GM04504 (cell line): ENCODE results near the gene ATP13A5.

ENCODE experiments used
- DNase-seq: peaks from one replicate; pipeline ENCODE4 v3.0.0-alpha.2; 2012; ENCODE audit warnings: low read depth

Gene ATP13A5

GRCh38 chr3:193378706-193379105 lies at the start of gene ATP13A5:
ATP13A5 (minus strand) TSS chr3:193378753; CDS start chr3:193378725, 28 bp downstream.
- DNase-seq, result no peak

DNA sequence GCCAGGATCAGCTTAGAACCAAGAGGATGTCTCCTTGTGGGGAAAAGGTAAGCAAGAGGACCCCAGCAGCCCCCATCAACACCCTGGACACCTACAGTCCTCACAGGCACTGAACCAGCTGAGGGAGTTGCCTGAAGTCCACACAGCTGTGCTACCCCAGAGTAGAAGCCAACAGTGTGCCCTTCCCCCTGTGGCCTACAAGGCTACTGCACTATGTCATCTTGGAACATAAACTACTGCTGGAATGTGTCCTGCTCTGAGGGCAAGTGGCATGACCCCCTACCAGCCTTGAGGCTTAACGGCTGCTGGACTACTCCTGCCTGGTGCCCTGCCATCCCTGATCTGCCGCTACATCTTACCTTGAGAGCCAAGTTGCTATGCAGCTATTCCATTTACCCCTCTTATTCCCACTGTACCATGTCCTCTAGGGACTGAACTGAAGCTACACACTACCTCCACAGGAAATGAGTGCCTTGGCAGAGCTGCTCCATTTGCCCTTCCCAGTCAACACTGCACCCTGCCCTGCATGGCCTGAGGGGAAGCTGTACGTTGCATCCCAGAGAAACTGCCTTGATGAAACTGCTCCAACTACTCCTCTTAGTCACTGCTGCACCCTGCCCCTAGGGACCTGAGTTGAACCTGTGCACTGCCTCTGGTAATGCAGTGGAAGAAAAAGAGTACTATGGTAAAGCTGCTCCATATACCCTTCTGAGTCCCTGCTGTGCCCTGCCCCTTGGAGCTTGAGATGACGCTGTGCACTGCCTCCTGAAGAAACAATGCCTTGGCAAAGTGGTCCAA lies 40.2 kb upstream of the ATP13A5 start:
- DNase-seq, result no peak

DNA sequence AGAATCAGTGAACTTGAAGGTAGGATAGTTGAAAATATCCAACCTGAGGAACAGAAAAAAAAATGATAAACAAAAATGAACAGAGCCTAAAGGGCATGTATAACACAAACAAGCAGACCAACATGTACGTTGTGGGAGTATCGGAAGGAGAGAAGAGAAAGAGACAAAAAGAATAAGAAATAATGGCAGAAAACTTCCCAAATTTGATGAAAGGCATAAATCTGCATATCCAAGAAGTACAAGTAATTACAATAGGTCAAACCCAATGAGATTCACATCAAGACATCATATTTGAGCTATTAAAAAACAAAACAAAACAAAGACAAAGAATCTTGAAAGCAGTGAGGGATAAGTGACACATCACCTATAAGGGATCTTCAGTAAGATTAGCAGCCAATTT lies 38.1 kb upstream of the ATP13A5 start:
- no peak for DNase-seq

- DNase-seq, result no peak
These were observed 29.1 kb upstream of the ATP13A5 start for GRCh38 chr3:193407688-193408087.

- no peak for DNase-seq
These were observed 28.6 kb upstream of the ATP13A5 start for GRCh38 chr3:193407112-193407511.

- DNase-seq, result no peak
These were observed 24.8 kb upstream of the ATP13A5 start for GRCh38 chr3:193403307-193403706.

DNA sequence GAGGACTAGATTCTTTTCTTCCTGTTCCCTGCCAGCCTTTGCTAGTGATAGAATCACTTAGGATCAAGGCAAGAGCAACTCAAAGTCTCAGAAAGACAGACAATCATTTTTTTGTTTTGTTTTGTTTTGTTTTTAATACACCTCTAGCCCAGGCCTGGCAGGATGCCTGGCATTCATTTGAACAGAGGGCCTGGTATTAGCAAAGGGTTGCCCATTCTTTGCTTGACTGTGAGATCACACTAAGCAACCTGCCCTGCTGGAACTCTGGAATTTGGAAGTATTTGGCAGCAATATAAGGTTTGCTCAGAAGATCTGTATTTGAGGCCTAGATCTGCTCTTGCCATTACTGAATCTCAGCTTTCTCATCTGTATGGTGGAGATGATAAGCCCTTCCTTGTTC lies 21.8 kb upstream of the ATP13A5 start:
- DNase-seq, result no peak

DNA sequence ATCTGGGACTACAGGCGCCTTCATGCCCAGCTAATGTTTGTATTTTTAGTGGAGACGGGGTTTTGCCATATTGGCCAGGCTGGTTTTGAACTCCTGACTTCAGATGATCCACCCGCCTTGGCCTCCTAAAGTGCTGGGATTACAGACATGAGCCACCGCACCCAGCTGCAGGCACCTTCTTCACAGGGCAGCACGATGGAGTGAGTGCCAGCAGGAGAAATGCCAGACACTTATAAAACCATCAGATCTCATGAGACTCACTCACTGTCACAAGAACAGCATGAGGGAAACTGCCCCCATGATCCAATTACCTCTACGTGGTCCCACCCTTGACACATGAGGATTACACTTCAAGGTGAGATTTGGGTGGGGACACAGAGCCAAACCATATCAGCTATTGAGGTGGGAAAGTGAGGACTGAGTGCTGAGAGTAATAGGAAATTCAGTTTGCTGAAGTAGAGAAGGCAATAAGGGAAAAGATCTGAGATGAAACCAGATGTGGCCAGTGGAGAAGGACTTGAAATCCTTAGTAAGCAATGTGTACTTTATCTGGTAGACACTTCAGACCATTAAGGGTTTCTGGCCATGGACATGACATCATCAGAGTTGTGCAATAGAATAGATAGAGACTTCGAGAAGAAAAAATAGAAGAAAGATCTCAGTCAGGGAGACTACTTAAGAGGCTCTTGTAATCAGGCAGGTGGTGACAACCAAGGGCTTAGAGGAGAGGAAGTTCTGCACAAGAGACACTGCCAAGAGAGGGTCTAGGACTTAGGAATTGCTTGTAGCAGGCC lies 18.1 kb upstream of the ATP13A5 start:
- no peak for DNase-seq

DNA sequence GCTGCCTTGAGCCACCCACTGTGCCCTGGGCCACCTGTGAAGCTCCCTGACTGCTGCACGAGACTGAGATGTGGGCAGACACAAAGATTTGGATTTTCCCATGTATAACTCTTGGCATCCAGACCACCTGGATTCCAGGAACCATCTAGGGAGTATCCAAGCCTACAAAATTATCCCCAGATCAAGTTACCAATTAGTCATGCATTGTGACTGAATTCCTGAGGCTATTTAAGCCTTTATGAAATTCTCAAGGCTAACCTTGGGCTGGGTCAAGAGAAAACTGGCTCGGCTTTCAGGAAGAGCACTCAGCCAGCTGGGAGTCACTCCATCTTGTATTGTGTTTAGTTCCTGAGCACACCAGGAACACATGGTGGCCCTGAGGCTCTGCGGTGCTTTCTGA lies 13.3 kb upstream of the ATP13A5 start:
- DNase-seq, result no peak

DNA sequence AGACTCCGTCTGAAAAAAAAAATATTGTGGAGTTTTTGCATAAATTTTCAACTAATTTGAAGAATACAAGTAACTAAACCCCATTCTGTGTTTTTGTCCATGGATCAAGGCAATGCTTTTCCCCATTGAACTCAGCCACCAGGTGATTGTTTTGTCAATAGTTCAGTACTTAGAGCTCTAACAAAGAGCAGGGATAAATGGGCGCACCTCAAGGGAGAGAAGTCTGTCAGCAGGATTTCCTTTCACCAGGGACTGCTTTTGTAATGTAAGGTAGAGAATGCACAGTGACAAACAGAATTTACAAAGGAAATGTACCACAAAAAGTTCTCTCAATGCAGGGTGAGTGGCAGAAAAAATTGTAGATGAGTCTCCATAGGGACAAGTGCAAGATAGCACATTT lies 10.8 kb upstream of the ATP13A5 start:
- no peak for DNase-seq

- DNase-seq, result no peak
These were observed 9.8 kb upstream of the ATP13A5 start for GRCh38 chr3:193388361-193388760.

DNA sequence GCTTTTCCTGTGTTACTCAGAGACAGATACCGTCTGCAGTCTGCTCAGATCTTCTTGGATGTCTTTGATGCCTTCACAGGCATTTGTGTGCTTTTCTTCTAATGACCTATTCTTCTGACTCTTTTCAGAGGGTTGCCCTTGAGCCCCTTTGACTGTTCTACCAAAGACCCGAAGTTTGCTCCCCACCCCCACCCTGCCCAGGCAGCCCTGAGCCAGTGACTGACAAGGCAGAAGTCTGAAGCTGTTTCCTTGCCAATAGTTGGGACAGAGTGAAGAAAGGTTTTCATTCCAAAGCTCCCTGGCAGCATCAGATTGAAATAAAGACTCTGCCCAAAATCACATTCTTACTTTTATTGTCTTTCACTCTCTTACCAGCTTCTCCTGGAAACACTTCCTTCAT lies 9.0 kb upstream of the ATP13A5 start:
- DNase-seq, result no peak

DNA sequence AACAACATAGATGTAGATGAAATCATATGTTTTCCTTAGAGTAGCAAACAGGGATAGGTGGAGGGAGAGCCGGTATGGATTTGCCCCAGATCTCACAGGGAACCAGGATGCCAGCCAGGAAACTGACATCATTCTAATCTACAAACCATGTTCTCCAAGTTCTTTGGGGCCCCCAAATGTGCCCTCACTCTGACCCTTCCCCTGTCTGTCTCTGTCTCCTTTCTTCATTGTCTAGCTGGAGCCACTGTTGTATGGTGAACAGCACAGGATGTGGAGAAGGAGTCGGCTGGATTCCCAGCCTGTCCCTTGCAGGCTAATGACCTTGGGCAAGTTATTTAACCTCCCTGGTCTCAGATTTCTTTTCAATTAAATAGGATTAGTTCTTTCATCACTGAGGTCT lies 962 bp downstream of the ATP13A5 start:
- DNase-seq, result no peak

DNA sequence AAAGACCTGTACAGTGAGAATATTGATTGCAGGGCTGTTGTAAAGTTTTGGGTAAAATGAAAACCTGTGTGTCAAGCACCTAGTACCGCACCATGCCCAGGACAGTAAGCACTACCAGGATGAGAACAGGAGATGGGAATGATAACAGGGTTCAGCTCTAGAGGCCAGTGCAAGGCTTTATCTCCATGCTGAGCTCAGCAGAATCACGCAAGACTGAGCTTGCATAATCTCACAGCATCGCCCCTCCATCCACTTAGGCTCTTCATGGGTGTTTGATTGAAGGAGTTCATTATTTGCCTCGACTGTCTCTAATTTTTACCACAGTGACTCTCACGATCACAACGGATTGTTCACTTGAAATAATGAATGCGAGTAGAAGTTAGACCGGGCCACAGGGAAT lies 2.9 kb downstream of the ATP13A5 start:
- no peak for DNase-seq

DNA sequence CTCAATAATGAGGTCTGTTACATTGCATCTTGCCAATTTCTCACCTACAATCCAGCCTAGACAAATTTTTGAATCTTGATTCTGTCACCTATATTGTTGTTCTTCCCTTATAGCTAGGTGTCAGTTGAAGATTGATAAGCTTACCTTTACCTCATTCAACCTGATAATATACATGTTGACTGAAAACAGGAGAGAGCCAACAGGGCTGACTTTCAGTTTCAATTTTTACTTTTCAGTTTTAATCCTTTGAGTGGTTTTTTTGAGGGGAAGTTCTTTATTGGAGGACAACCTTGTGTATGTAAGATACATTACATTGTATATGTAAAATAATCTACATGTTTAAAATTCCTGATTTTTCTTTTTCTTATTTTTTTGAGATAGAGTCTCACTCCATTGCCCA lies 5.8 kb downstream of the ATP13A5 start:
- DNase-seq, result no peak

GRCh38 chr3:193367868-193368267 lies 10.7 kb downstream of the ATP13A5 start:
- no peak for DNase-seq

- DNase-seq, result no peak
These were observed 21.3 kb downstream of the ATP13A5 start for GRCh38 chr3:193357291-193357690.

GRCh38 chr3:193354423-193354822 lies 24.1 kb downstream of the ATP13A5 start:
- no peak for DNase-seq

GRCh38 chr3:193350744-193351143 lies 27.8 kb downstream of the ATP13A5 start:
- no peak for DNase-seq

- DNase-seq, result no peak
These were observed 29.9 kb downstream of the ATP13A5 start for GRCh38 chr3:193348686-193349085.

GRCh38 chr3:193347521-193348501 lies 30.7 kb downstream of the ATP13A5 start:
- DNase-seq, result no peak

GRCh38 chr3:193346259-193346658 lies 32.3 kb downstream of the ATP13A5 start:
- no peak for DNase-seq
